GM12875 (cell line): ENCODE measurements around the gene IGSF21.
A peak's percentile ranks its signal among the peaks of the same experiment; 100 is the strongest.

Experiments used
- H3K4me3 ChIP-seq: one replicate; pipeline ENCODE4 v1.5.1; 2011; ENCODE audit warnings: low read depth, low read length, control low read depth
- CTCF ChIP-seq: IDR thresholded peaks from 2 replicates; pipeline ENCODE4 v1.5.1; 2011; ENCODE audit warnings: low read depth, mild to moderate bottlenecking, control low read depth, inconsistent platforms, low read length, moderate library complexity, borderline replicate concordance; ENCODE audit not compliant: insufficient read depth

IGSF21 gene

GRCh38 chr1:18323259-18323658 lies 215.7 kb downstream of the IGSF21 start:
- TF ChIP-seq CTCF, result no peak

GRCh38 chr1:18324246-18324645 lies 216.6 kb downstream of the IGSF21 start:
- TF ChIP-seq CTCF, result peak; percentile 56; the same call in 1 of the 2 replicates
- no peak overlapping the region for H3K4me3 ChIP-seq

More at GRCh38 chr1:18323259-18323658, 215.7 kb downstream of the IGSF21 start:
- H3K4me3 ChIP-seq, result no peak overlapping the region

GRCh38 chr1:18325136-18325535 lies 217.5 kb downstream of the IGSF21 start:
- H3K4me3 ChIP-seq, result no peak overlapping the region
- no peak for TF ChIP-seq CTCF

GRCh38 chr1:18326211-18326897 lies 218.8 kb downstream of the IGSF21 start:
- no peak for TF ChIP-seq CTCF
- H3K4me3 ChIP-seq, result no peak overlapping the region

GRCh38 chr1:18327650-18328049 lies 220.1 kb downstream of the IGSF21 start:
- no peak for TF ChIP-seq CTCF

GRCh38 chr1:18328803-18329202 lies 221.2 kb downstream of the IGSF21 start:
- no peak for TF ChIP-seq CTCF

More at GRCh38 chr1:18327650-18328049, 220.1 kb downstream of the IGSF21 start:
- no peak overlapping the region for H3K4me3 ChIP-seq

More at GRCh38 chr1:18328803-18329202, 221.2 kb downstream of the IGSF21 start:
- no peak overlapping the region for H3K4me3 ChIP-seq
